Measurements from ENCODE around the gene CORO1C. TPM values are rescaled to one million over a fixed set of nuclear protein-coding genes. Genes with fewer than 3 reads are reported as not detected.
"Not testable (repeated sequence)": the region's sequence is repeated elsewhere in the genome, so short reads cannot be mapped to it uniquely, and the experiment has no call there.

CORO1C gene
- total RNA-seq, 1 donor from 2014 or later = 81.5 TPM

DNA sequence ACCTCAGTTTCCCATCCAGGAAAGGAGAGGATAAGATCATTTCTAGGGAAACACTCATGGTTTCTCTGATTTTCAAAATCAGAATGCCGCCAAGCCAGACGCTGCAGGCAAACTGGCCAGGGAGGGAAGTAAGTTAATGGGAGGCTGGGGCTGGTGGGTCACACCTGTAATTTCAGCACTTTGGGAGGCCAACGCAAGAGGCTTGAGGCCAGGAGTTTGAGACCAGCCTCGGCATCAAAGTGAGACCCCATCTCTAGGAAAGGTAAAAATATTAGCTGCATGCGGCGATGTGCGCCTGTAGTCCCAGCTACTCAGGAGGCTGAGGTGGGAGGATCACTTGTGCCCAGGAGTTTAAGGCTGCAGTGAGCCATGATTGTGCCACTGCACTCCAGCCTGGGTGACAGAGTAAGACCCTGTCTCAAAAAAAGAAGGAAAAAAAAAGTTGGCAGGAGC, 98.2 kb downstream of the CORO1C start:
- H3K36me3 Mint-ChIP-seq (ENCODE audit: low read depth) = peaks cover 20% of the 10 kb centered on the region
- H3K27ac Mint-ChIP-seq = peak overlapping the region; percentile 99
- H3K9me3 Mint-ChIP-seq = no peaks in the 10 kb centered on the region
- intact Hi-C loops (cut with micrococcal nuclease) = loop anchor here (1.0 to 5.0 kb wide), 4 partner anchors 64 to 464 kb away; partner anchors contain the start of genes CORO1C, SSH1 and UNG
- no peak for DNase-seq (ENCODE audit: low spot score)
- peaks cover 71% of the 10 kb centered on the region for H3K4me1 Mint-ChIP-seq (ENCODE audit: low read depth)
- peak overlapping the region; percentile 98 for H3K4me3 Mint-ChIP-seq (ENCODE audit: low read depth)
- no peaks in the 10 kb centered on the region for H3K27me3 Mint-ChIP-seq (ENCODE audit: low read depth)

- H3K36me3 Mint-ChIP-seq (ENCODE audit: low read depth) = peaks cover 27% of the 10 kb centered on the region
- peaks cover 65% of the 10 kb centered on the region for H3K4me1 Mint-ChIP-seq (ENCODE audit: low read depth)
- H3K4me3 Mint-ChIP-seq (ENCODE audit: low read depth) = peak overlapping the region; percentile 98
- peak overlapping the region; percentile 99 for H3K27ac Mint-ChIP-seq
- not testable (repeated sequence) for H3K27me3 Mint-ChIP-seq (ENCODE audit: low read depth); H3K9me3 Mint-ChIP-seq; DNase-seq (ENCODE audit: low spot score)
- intact Hi-C loops (cut with micrococcal nuclease) = loop anchor here (5.0 kb wide), 2 partner anchors 101 to 226 kb away; partner anchors contain the start of genes CORO1C and SSH1
Measured at GRCh38 chr12:108631261-108631660, 100.1 kb downstream of the CORO1C start.

- Mint-ChIP-seq H3K36me3 (ENCODE audit: low read depth) (peaks cover 31% of the 10 kb centered on the region), H3K4me1 (ENCODE audit: low read depth) (peaks cover 61% of the 10 kb centered on the region)
Measured at GRCh38 chr12:108630481-108631207, 100.7 kb downstream of the CORO1C start.

GRCh38 chr12:108629824-108630476, 101.4 kb downstream of the CORO1C start:
- Mint-ChIP-seq H3K4me1 (ENCODE audit: low read depth) (peaks cover 60% of the 10 kb centered on the region), H3K27me3 (ENCODE audit: low read depth) (no peaks in the 10 kb centered on the region), H3K27ac (peak overlapping the region; percentile 99), H3K4me3 (ENCODE audit: low read depth) (peak overlapping the region; percentile 98), H3K36me3 (ENCODE audit: low read depth) (peaks cover 38% of the 10 kb centered on the region), H3K9me3 (no peaks in the 10 kb centered on the region)
- peak; percentile 48 for DNase-seq (ENCODE audit: low spot score)
- intact Hi-C loops (cut with micrococcal nuclease) = loop anchor here (1.0 to 5.0 kb wide), 4 partner anchors 34 to 227 kb away; partner anchors contain the start of genes CORO1C and SSH1

More at GRCh38 chr12:108630481-108631207, 100.7 kb downstream of the CORO1C start:
- peak overlapping the region; percentile 98 for H3K4me3 Mint-ChIP-seq (ENCODE audit: low read depth)
- no peak for DNase-seq (ENCODE audit: low spot score)
- H3K27ac Mint-ChIP-seq = peak overlapping the region; percentile 99
- no peaks in the 10 kb centered on the region for H3K9me3 Mint-ChIP-seq
- H3K27me3 Mint-ChIP-seq (ENCODE audit: low read depth) = no peaks in the 10 kb centered on the region
- intact Hi-C loops (cut with micrococcal nuclease) = loop anchor here (5.0 kb wide), 2 partner anchors 102 to 227 kb away; partner anchors contain the start of genes CORO1C and SSH1

DNA sequence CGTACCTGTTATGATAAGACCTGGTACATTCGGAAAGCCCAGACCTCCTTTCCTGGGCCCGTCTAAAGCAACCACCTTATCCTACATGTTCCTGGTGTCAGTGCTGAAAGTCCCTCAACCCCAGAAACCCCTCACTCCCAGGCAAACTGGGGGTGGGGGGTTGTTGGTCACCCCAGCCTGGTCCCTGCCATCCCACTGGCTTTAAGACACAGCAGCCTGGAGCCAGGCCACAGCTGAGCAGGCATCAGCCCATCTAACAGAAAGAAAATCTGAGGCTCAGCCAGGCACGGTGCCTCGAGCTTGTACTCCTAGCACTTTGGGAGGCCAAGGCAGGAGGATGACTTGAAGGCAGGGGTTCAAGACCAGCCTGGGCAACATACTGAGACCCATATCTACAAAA, 102.2 kb downstream of the CORO1C start:
- Mint-ChIP-seq H3K27me3 (ENCODE audit: low read depth) (no peaks in the 10 kb centered on the region), H3K4me3 (ENCODE audit: low read depth) (peak overlapping the region; percentile 98), H3K36me3 (ENCODE audit: low read depth) (peaks cover 45% of the 10 kb centered on the region), H3K9me3 (no peaks in the 10 kb centered on the region), H3K4me1 (ENCODE audit: low read depth) (peaks cover 56% of the 10 kb centered on the region), H3K27ac (peak overlapping the region; percentile 99)
- intact Hi-C loops (cut with micrococcal nuclease) = loop anchor here (1.0 kb wide), 2 partner anchors 35 to 62 kb away; no protein-coding TSS in a partner anchor
- no peak for DNase-seq (ENCODE audit: low spot score)

DNA sequence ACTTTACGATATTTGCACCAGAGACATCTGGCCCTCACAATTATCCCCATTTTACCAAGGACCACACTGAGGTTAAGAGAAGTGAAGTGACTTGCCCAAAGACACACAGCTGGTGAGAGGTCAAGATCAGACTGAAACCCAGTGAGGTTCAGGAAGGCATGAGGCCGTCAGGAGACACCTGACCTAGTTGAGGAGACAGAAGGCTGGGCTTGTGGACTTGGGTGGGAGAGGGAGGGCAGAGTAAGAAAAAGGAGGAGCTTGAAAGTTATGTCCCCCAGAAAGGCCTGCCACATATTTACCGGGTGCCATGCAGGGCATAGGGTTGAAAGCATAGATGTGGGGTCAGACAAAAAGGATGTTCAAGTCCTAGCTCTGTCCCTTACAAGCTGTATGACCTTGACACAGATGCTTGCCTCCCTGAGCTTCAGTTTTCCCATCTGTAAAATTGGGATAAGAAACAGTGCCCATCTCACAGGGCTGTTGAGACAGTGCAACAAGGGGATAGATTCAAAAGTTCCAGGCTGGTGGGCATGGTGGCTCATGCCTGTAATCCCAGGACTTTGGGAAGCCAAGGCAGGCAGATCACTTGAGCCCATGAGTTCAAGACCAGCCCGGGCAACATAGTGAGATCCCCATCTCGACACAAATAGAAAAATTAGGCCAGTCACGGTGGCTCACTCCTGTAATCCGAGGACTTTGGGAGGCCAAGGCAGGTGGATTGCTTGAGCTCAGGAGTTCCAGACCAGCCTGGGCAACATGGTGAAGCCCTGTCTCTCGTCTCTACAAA, 104.0 kb downstream of the CORO1C start:
- H3K27ac Mint-ChIP-seq = peak overlapping the region; percentile 76
- H3K36me3 Mint-ChIP-seq (ENCODE audit: low read depth) = peaks cover 63% of the 10 kb centered on the region
- H3K4me3 Mint-ChIP-seq (ENCODE audit: low read depth) = peak overlapping the region; percentile 52
- no peaks in the 10 kb centered on the region for H3K9me3 Mint-ChIP-seq
- H3K4me1 Mint-ChIP-seq (ENCODE audit: low read depth) = peaks cover 56% of the 10 kb centered on the region
- intact Hi-C loops (cut with micrococcal nuclease) = no loop called here
- no peak for DNase-seq (ENCODE audit: low spot score)
- H3K27me3 Mint-ChIP-seq (ENCODE audit: low read depth) = no peaks in the 10 kb centered on the region

- intact Hi-C loops (cut with micrococcal nuclease) = no loop called here
- Mint-ChIP-seq H3K4me1 (ENCODE audit: low read depth) (peaks cover 39% of the 10 kb centered on the region), H3K4me3 (ENCODE audit: low read depth) (no peak overlapping the region), H3K27me3 (ENCODE audit: low read depth) (no peaks in the 10 kb centered on the region), H3K36me3 (ENCODE audit: low read depth) (peaks cover 68% of the 10 kb centered on the region), H3K9me3 (no peaks in the 10 kb centered on the region), H3K27ac (peak overlapping the region; percentile 42)
- no peak for DNase-seq (ENCODE audit: low spot score)
Measured at GRCh38 chr12:108625228-108625627, 106.1 kb downstream of the CORO1C start.

- DNase-seq (ENCODE audit: low spot score) = no peak
- Mint-ChIP-seq H3K4me3 (ENCODE audit: low read depth) (no peak overlapping the region), H3K27ac (peak overlapping the region; percentile 49), H3K27me3 (ENCODE audit: low read depth) (no peaks in the 10 kb centered on the region), H3K4me1 (ENCODE audit: low read depth) (peaks cover 29% of the 10 kb centered on the region), H3K36me3 (ENCODE audit: low read depth) (peaks cover 72% of the 10 kb centered on the region), H3K9me3 (no peaks in the 10 kb centered on the region)
- intact Hi-C loops (cut with micrococcal nuclease) = no loop called here
Measured at GRCh38 chr12:108623577-108623976, 107.7 kb downstream of the CORO1C start.

GRCh38 chr12:108622921-108623514, 108.3 kb downstream of the CORO1C start:
- Mint-ChIP-seq H3K9me3 (no peaks in the 10 kb centered on the region), H3K27ac (peak overlapping the region; percentile 38), H3K4me1 (ENCODE audit: low read depth) (peaks cover 30% of the 10 kb centered on the region), H3K27me3 (ENCODE audit: low read depth) (no peaks in the 10 kb centered on the region), H3K4me3 (ENCODE audit: low read depth) (no peak overlapping the region), H3K36me3 (ENCODE audit: low read depth) (peaks cover 68% of the 10 kb centered on the region)
- intact Hi-C loops (cut with micrococcal nuclease) = no loop called here
- DNase-seq (ENCODE audit: low spot score) = no peak

DNA sequence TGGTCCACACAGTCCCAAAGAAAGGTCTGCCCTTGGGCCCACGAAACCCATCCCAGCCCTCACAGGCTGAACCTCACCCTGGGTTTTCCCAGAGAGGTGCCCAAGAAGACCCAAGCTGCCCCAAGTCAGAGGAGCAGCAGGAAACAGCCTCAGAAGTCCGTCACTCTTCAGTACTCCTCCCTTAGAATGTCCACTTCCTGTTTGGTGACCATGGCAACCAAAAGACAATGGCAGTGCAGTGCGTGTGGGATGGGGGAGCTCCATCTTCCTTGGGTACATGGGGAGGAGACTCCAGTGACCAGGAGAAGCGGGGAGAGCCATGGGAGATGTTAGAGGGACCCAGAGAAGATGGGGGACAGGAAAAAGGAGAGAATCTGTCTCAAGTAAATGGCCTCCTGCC, 108.9 kb downstream of the CORO1C start:
- peaks cover 66% of the 10 kb centered on the region for H3K36me3 Mint-ChIP-seq (ENCODE audit: low read depth)
- no peaks in the 10 kb centered on the region for H3K9me3 Mint-ChIP-seq
- no peaks in the 10 kb centered on the region for H3K27me3 Mint-ChIP-seq (ENCODE audit: low read depth)
- DNase-seq (ENCODE audit: low spot score) = no peak
- peak overlapping the region; percentile 90 for H3K27ac Mint-ChIP-seq
- intact Hi-C loops (cut with micrococcal nuclease) = no loop called here
- peaks cover 31% of the 10 kb centered on the region for H3K4me1 Mint-ChIP-seq (ENCODE audit: low read depth)
- no peak overlapping the region for H3K4me3 Mint-ChIP-seq (ENCODE audit: low read depth)

- intact Hi-C loops (cut with micrococcal nuclease) = no loop called here
- no peak overlapping the region for H3K4me3 Mint-ChIP-seq (ENCODE audit: low read depth)
- peaks cover 7% of the 10 kb centered on the region for H3K9me3 Mint-ChIP-seq
- H3K27me3 Mint-ChIP-seq (ENCODE audit: low read depth) = no peaks in the 10 kb centered on the region
- peak overlapping the region; percentile 23 for H3K27ac Mint-ChIP-seq
- H3K36me3 Mint-ChIP-seq (ENCODE audit: low read depth) = peaks cover 71% of the 10 kb centered on the region
- no peak for DNase-seq (ENCODE audit: low spot score)
- H3K4me1 Mint-ChIP-seq (ENCODE audit: low read depth) = peaks cover 39% of the 10 kb centered on the region
Measured at GRCh38 chr12:108621161-108621560, 110.2 kb downstream of the CORO1C start.

DNA sequence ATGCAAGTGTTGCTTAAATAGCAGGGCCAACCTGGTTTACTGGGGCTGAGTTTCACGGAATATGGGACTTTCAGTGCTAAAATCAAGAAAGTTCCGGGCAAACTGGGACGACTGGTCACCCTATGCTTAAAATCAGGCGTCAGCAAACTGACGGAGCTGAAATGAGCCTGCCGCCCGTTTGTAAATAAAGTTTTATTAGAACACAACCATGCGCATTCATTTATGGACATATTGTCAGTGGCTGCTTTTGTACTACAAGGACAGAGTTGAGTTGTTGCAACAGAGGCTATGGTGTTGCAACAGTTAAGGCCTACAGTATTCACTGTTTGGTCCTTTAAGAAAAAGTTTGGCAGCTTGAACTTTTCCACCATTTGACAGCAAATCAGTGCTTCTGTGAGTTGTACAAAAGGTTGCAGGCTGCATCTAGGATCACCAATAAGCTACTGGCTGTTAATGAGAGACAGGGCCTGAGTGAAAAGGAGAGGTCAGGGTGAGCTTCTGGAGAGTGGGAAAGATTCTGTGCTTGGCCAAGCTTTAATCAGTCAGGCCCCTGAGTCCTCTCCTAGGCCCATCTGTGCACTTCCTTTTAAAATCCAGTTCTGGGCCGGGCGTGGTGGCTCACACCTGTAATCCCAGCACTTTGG, 111.0 kb downstream of the CORO1C start:
- peaks cover 72% of the 10 kb centered on the region for H3K36me3 Mint-ChIP-seq (ENCODE audit: low read depth)
- H3K27ac Mint-ChIP-seq = no peak overlapping the region
- no peaks in the 10 kb centered on the region for H3K27me3 Mint-ChIP-seq (ENCODE audit: low read depth)
- intact Hi-C loops (cut with micrococcal nuclease) = no loop called here
- H3K9me3 Mint-ChIP-seq = peaks cover 12% of the 10 kb centered on the region
- no peak overlapping the region for H3K4me3 Mint-ChIP-seq (ENCODE audit: low read depth)
- peaks cover 36% of the 10 kb centered on the region for H3K4me1 Mint-ChIP-seq (ENCODE audit: low read depth)
- DNase-seq (ENCODE audit: low spot score) = no peak
